GM19463 (cell line): ENCODE data around the gene KDM2A.
"Not testable (repeated sequence)": the region's sequence is repeated elsewhere in the genome, so short reads cannot be mapped to it uniquely, and the experiment has no call there.

ENCODE experiments used
- ATAC-seq: cut with Tn5 transposase; IDR thresholded peaks from one replicate; pipeline ENCODE4 v1.9.1; 2021; ENCODE audit warnings: mild to moderate bottlenecking, moderate library complexity; ENCODE audit not compliant: unreplicated experiment

The KDM2A gene

GRCh38 chr11:67167091-67167490 is 48.0 kb downstream of the KDM2A start:
- no peak for ATAC-seq

- ATAC-seq = no peak
Observed at GRCh38 chr11:67167719-67168118, 48.7 kb downstream of the KDM2A start.

- not testable (repeated sequence) for ATAC-seq
Observed at GRCh38 chr11:67168911-67169310, 49.8 kb downstream of the KDM2A start.

GRCh38 chr11:67174311-67174710 is 55.2 kb downstream of the KDM2A start:
- no peak for ATAC-seq

DNA sequence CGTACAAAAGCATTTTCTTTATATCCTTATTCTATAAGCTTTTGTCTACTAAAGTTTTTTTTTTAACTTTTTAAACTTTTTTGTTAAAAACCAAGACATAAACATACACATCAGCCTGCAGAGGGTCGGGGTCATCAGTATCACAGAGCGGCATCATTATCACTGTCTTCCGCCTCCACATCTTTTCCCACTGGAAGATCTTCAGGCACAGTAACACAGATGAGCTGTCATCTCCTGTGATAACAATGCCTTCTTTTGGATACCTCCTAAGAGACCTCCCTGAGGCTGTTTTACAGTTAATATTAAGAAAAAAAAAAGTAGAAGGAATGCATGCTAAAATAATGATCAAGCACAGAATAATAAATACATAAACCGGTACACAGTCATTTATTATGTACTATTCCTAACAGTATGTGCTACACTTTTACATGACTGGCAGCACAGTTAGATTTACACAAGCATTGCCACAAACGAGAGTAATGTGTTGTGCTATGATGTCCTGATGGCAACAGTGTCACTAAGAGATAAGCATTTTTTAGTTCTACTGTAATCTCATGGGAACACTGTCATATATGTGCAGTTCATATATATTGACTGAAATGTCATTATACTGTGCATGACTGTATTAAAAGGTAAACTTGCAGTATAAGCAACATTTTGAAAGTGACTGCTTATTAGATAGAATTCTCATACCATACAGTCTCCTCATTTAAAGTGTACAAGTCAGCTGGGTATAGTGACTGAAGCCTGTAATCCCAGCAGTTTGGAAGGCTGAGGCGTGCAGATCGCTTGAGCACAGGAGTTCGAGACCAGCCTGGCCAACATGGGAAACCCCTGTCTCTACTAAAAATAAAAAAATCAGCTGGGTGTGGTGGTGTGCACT is 58.6 kb downstream of the KDM2A start:
- no peak for ATAC-seq

GRCh38 chr11:67178421-67178820 is 59.4 kb downstream of the KDM2A start:
- ATAC-seq = no peak

DNA sequence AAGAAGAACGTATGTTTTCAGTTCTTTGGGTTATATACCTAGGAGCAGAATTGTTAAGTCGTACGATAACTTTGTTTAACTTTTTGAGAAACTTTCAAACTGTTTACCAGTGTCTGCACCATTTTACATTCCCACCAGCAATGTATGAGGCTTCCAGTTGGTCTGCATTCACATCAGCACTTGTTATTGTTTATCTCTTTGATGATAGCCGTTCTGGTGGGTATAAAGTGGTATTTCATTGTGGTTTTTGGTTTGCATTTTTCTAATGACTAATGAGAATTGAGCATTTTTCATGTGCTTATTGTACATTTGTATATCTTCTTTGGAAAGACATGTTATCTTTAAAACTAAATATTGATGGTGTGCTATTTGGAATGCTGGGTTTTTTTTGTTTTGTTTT is 59.8 kb downstream of the KDM2A start:
- no peak for ATAC-seq

GRCh38 chr11:67179892-67180490 is 60.9 kb downstream of the KDM2A start:
- no peak for ATAC-seq

DNA sequence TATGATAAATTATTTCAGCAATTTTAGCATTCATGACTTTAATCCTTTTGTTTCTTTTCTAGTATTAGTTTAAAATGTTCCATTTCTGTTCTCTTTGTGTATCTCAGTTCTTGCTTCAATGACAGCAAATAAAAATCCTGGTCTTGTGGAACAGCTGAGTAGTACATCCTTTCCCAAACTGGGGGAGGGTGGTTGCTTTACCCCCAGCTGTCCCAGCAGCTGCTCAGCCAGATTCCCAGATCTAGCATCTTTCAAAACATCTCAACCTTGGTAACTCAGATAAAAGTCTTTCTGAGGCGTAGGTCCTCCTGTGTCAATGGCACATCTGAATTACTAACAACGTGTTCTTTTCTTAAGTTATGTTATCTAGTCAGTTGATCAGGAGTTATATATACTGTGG is 75.0 kb downstream of the KDM2A start:
- no peak for ATAC-seq

DNA sequence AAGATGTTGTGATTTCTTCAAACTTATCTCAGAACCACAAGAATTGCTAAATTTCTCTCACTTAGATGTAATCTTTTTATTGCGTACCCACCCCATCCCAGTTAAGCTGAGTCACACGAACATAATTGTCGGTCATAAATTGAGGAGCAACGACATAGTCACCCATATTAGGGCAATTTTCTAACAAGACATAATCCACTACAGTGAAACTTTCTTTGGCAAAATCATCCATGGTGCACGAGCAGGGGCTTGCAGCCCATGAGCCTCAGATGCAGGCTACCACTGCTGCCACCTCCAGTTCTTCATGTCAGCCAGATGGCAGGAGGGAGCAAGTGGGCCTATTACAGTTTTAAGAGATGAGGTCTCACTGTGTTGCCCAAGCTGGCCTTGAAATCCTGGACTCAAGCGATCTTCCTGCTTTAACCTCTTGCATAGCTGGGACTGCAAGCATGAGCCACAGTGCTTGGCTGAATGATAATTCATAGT is 77.0 kb downstream of the KDM2A start:
- ATAC-seq = no peak

DNA sequence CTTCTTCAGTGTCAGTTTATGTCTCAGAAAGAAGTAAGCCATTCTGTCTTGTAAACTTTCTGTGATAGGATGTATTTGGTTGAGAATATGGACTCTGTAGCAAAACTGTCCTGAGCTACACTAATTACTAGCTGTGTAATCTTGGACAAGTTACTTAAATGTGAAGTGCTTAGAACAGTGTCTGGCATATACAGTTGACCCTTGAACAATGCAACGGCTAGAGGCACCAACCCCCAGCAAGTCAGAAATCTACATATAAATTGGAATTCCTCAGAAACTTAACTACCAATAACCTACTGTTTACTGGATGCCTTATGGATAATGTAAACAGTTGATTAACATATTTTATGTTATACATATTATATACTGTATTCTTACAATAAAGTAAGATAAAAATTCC is 78.5 kb downstream of the KDM2A start:
- ATAC-seq = no peak

DNA sequence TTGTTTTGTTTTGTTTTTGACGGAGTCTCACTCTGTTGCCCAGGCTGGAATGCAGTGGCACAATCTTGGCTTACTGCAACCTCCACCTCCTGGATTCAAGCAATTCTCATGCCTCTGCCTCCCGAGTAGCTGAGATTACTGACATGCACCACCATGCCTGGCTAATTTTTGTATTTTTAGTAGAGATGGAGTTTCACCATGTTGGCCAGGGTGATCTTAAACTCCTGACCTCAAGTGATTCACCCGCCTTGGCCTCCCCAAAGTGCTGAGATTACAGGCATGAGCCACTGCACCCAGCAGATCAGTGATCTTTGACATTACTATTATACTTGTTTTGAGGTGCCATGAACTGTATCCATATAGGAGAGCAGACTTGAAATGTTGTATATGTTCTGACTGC is 79.7 kb downstream of the KDM2A start:
- ATAC-seq = not testable (repeated sequence)

DNA sequence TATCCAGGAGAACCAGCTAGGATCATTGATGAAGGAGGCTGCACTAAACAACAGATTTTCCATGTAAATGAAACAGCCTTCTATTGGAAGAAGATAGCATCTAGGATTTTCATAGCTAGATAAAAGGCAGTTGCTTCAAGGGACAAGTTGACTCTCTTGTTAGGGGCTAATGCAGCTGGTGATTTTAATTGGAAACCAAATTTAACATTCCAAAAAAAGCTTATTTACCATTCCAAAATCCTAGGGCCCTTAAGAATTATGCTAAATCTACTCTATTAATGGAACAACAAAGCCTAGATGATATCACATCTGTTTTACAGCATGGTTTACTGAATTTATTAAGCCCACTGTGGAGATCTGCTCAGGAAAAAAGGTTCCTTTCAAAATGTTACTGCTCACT is 80.7 kb downstream of the KDM2A start:
- ATAC-seq = no peak

GRCh38 chr11:67202028-67202427 is 83.0 kb downstream of the KDM2A start:
- no peak for ATAC-seq

- ATAC-seq = no peak
Observed at GRCh38 chr11:67204822-67205221, 85.8 kb downstream of the KDM2A start.

GRCh38 chr11:67209222-67209621 is 90.2 kb downstream of the KDM2A start:
- ATAC-seq = not testable (repeated sequence)

GRCh38 chr11:67211656-67212436 is 92.8 kb downstream of the KDM2A start:
- no peak for ATAC-seq

GRCh38 chr11:67213178-67213621 is 94.1 kb downstream of the KDM2A start:
- no peak for ATAC-seq

DNA sequence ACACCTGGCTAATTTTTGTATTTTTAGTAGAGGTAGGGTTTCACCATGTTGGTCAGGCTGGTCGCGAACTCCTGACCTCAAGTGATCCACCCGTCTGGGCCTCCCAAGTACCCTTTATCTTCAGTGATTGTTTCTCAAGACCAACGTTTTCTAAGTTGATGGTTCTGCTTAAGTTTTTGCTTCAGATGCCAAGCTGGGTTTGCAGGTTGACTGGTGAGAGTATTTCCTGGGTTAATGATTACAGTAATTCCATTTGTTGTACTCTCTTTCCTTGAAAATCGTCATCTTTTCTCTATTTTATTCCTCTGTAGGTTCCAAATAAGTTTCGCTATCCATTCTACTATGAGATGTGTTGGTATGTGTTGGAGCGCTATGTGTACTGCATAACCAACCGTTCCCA is 108.7 kb downstream of the KDM2A start:
- no peak for ATAC-seq

GRCh38 chr11:67230406-67230805 is 111.3 kb downstream of the KDM2A start:
- no peak for ATAC-seq

- no peak for ATAC-seq
Observed at GRCh38 chr11:67230886-67231285, 111.8 kb downstream of the KDM2A start.
